WTC11 (cell line): ENCODE data around the gene WNT5A. TPM values are rescaled to one million over a fixed set of nuclear protein-coding genes. Genes with fewer than 3 reads are reported as not detected.

ENCODE experiments used
- ATAC-seq: fragments of 200-7000 bp; cut with Tn5 transposase; 2 replicates; pipeline ENCODE4 v1.10.0; 2021; ENCODE audit warnings: mild to moderate bottlenecking, moderate library complexity
- CTCF ChIA-PET: fragments of 300-600 bp; sonication (Branson Sonifier 250); formaldehyde crosslinking; loops from one replicate; lab custom pipeline; 2021; ENCODE audit warnings: antibody characterized with exemption; lab: Charles Lee
- POLR2A ChIA-PET: fragments of 350-600 bp; sonication (Branson Sonifier 250); formaldehyde crosslinking; loops from one replicate; lab custom pipeline; 2021; ENCODE audit warnings: antibody characterized with exemption; lab: Charles Lee
- DNase-seq: peaks from one replicate; pipeline ENCODE4 v3.0.0; 2021; ENCODE audit warnings: low spot score
- H3K27ac Mint-ChIP-seq: 2 replicates; pipeline ENCODE4 v1.8.0; 2021; ENCODE audit warnings: mixed read lengths
- H3K27me3 Mint-ChIP-seq: 2 replicates; pipeline ENCODE4 v1.8.0; 2021; ENCODE audit warnings: low read depth, mild to moderate bottlenecking, moderate library complexity, mixed read lengths
- H3K36me3 Mint-ChIP-seq: 2 replicates; pipeline ENCODE4 v1.8.0; 2021; ENCODE audit warnings: mixed read lengths
- H3K4me1 Mint-ChIP-seq: 2 replicates; pipeline ENCODE4 v1.8.0; 2022; ENCODE audit warnings: mixed read lengths
- H3K4me3 Mint-ChIP-seq: 2 replicates; pipeline ENCODE4 v1.8.0; 2021; ENCODE audit warnings: mild to moderate bottlenecking, moderate library complexity, mixed read lengths
- H3K9me3 Mint-ChIP-seq: 2 replicates; pipeline ENCODE4 v1.8.0; 2021; ENCODE audit warnings: mixed read lengths
- AFF4 ChIP-seq: sonication (generic); formaldehyde crosslinking; IDR thresholded peaks from 2 replicates; pipeline ENCODE4 v1.8.1; 2023; ENCODE audit warnings: mild to moderate bottlenecking, missing genetic modification reagents, borderline replicate concordance
- E2F5 ChIP-seq: sonication (generic); formaldehyde crosslinking; IDR thresholded peaks from 2 replicates; pipeline ENCODE4 v1.8.1; 2022; ENCODE audit warnings: mild to moderate bottlenecking, moderate library complexity, missing genetic modification reagents
- FOXK1 ChIP-seq: sonication (generic); formaldehyde crosslinking; IDR thresholded peaks from 2 replicates; pipeline ENCODE4 v1.8.0; 2022; ENCODE audit warnings: mild to moderate bottlenecking, moderate library complexity, missing genetic modification reagents
- GTF2I ChIP-seq: fragments of 250-450 bp; sonication (Bioruptor Pico); conservative IDR thresholded peaks from 2 replicates; pipeline ENCODE4 v1.4.0; 2021; ENCODE audit warnings: mild to moderate bottlenecking
- KAT7 ChIP-seq: sonication (generic); formaldehyde crosslinking; IDR thresholded peaks from 2 replicates; pipeline ENCODE4 v1.8.1; 2023; ENCODE audit warnings: missing genetic modification reagents, mild to moderate bottlenecking, borderline replicate concordance
- NFYB ChIP-seq: sonication (generic); formaldehyde crosslinking; conservative IDR thresholded peaks from 2 replicates; pipeline ENCODE4 v1.8.0; 2022; ENCODE audit warnings: low read depth, missing genetic modification reagents
- RORB ChIP-seq: fragments of 250-450 bp; sonication (Bioruptor Pico); IDR thresholded peaks from 2 replicates; pipeline ENCODE4 v1.9.0; 2021; ENCODE audit warnings: mild to moderate bottlenecking
- STAT6 ChIP-seq: sonication (generic); formaldehyde crosslinking; conservative IDR thresholded peaks from 2 replicates; pipeline ENCODE4 v1.8.1; 2023; ENCODE audit warnings: mild to moderate bottlenecking, low read depth, missing genetic modification reagents, moderate library complexity
- TEAD1 ChIP-seq: sonication (generic); formaldehyde crosslinking; IDR thresholded peaks from 2 replicates; pipeline ENCODE4 v1.8.0; 2022; ENCODE audit warnings: mild to moderate bottlenecking, missing genetic modification reagents
- TEAD4 ChIP-seq: sonication (generic); formaldehyde crosslinking; IDR thresholded peaks from 2 replicates; pipeline ENCODE4 v1.8.0; 2022; ENCODE audit warnings: mild to moderate bottlenecking, missing genetic modification reagents
- ZNF121 ChIP-seq: sonication (generic); formaldehyde crosslinking; IDR thresholded peaks from 2 replicates; pipeline ENCODE4 v1.8.0; 2023; ENCODE audit warnings: missing genetic modification reagents
- ZNF232 ChIP-seq: sonication (generic); formaldehyde crosslinking; IDR thresholded peaks from 2 replicates; pipeline ENCODE4 v1.8.0; 2022; ENCODE audit warnings: mild to moderate bottlenecking, missing genetic modification reagents
- ZNF396 ChIP-seq: fragments of 250-450 bp; sonication (Bioruptor Pico); IDR thresholded peaks from 2 replicates; pipeline ENCODE4 v1.8.0; 2021; ENCODE audit warnings: mild to moderate bottlenecking, moderate library complexity, borderline replicate concordance
- ZNF512 ChIP-seq: sonication (generic); formaldehyde crosslinking; IDR thresholded peaks from 2 replicates; pipeline ENCODE4 v1.8.1; 2022; ENCODE audit warnings: missing genetic modification reagents, borderline replicate concordance
- ZNF532 ChIP-seq: fragments of 250-450 bp; sonication (Bioruptor Pico); IDR thresholded peaks from 2 replicates; pipeline ENCODE4 v1.9.0; 2021; ENCODE audit warnings: mild to moderate bottlenecking, borderline replicate concordance
- total RNA-seq: library from RNA; stranded (reverse); gene quantifications from 3 replicates; pipeline ENCODE4 v1.2.3, GENCODE V29; 2021

WNT5A gene
- total RNA-seq, 1 experiment from 2014 or later = 10.6 TPM

GRCh38 chr3:55454611-55455010, 32.5 kb downstream of the WNT5A start:
- H3K27ac Mint-ChIP-seq = no peak overlapping the region
- ATAC-seq = no peak
- no peak for TF ChIP-seq AFF4 (CRISPR knock-in tag)
- no peak for TF ChIP-seq E2F5
- no peak for TF ChIP-seq ZNF232
- no peak for TF ChIP-seq FOXK1 (CRISPR knock-in tag)
- TF ChIP-seq TEAD1 (CRISPR knock-in tag) = no peak
- no peak for TF ChIP-seq ZNF512 (CRISPR knock-in tag)
- no peak for TF ChIP-seq KAT7 (CRISPR knock-in tag)
- TF ChIP-seq ZNF532 (CRISPR knock-in tag) = no peak
- no peak for TF ChIP-seq TEAD4 (CRISPR knock-in tag)
- no peak for DNase-seq
- POLR2A ChIA-PET = no interaction called here
- no peak overlapping the region for H3K4me3 Mint-ChIP-seq
- no peaks in the 10 kb centered on the region; the same call in 1 of the 2 replicates for H3K27me3 Mint-ChIP-seq
- CTCF ChIA-PET = no interaction called here
- H3K36me3 Mint-ChIP-seq = no peaks in the 10 kb centered on the region
- H3K4me1 Mint-ChIP-seq = no peaks in the 10 kb centered on the region
- H3K9me3 Mint-ChIP-seq = no peaks in the 10 kb centered on the region

- POLR2A ChIA-PET = no interaction called here
- no peak for ATAC-seq
Observed at GRCh38 chr3:55453886-55454496, 33.1 kb downstream of the WNT5A start.

More at GRCh38 chr3:55453886-55454496, 33.1 kb downstream of the WNT5A start:
- no peaks in the 10 kb centered on the region for H3K9me3 Mint-ChIP-seq
- H3K4me3 Mint-ChIP-seq = no peak overlapping the region
- H3K27me3 Mint-ChIP-seq = no peaks in the 10 kb centered on the region
- CTCF ChIA-PET = no interaction called here
- H3K27ac Mint-ChIP-seq = no peak overlapping the region
- TF ChIP-seq NFYB (CRISPR knock-in tag) (no peak), GTF2I (CRISPR knock-in tag) (no peak), ZNF396 (CRISPR knock-in tag) (no peak), RORB (CRISPR knock-in tag) (no peak), STAT6 (CRISPR knock-in tag) (no peak), ZNF121 (CRISPR knock-in tag) (no peak), FOXK1 (CRISPR knock-in tag) (no peak)
- no peaks in the 10 kb centered on the region for H3K36me3 Mint-ChIP-seq
- DNase-seq = no peak
- H3K4me1 Mint-ChIP-seq = no peaks in the 10 kb centered on the region
